K562 (cell line): ENCODE results near the gene RBM17. TPM values are rescaled to one million over a fixed set of nuclear protein-coding genes. Genes with fewer than 3 reads are reported as not detected.

Experiments
- CEBPG ChIP-seq, 3 experiments: fragments of 200-800 bp in 1 of 3; sonication (Bioruptor generic) in 1 of 3; sonication (generic) in 1 of 3; formaldehyde crosslinking in 1 of 3; IDR thresholded peaks in 2 of 3; conservative IDR thresholded peaks in 1 of 3; 2 replicates each; pipeline versions ENCODE4 v1.6.1 to v1.8.0; 2016 to 2022; ENCODE audit warnings: missing compliant biosample characterization in 2 of 3, missing genetic modification characterization in 2 of 3, mild to moderate bottlenecking in 1 of 3, missing genetic modification reagents in 1 of 3
- FOS ChIP-seq: IDR thresholded peaks from 3 replicates; pipeline ENCODE4 v1.6.1; 2011; ENCODE audit not compliant: insufficient read length; ENCODE audit errors: extremely low read depth
- FOXJ3 ChIP-seq: sonication (generic); formaldehyde crosslinking; IDR thresholded peaks from 2 replicates; pipeline ENCODE4 v1.4.0; 2020; ENCODE audit warnings: mild to moderate bottlenecking, missing genetic modification reagents
- HDAC8 ChIP-seq: fragments of 450-650 bp; IDR thresholded peaks from 2 replicates; pipeline ENCODE4 v1.6.1; 2016; ENCODE audit warnings: mild to moderate bottlenecking, missing genetic modification characterization, moderate library complexity, missing compliant biosample characterization
- MAFG ChIP-seq: fragments of 450-650 bp; conservative IDR thresholded peaks from 2 replicates; pipeline ENCODE4 v1.6.1; 2016; ENCODE audit warnings: missing genetic modification characterization, missing compliant biosample characterization
- MXI1 ChIP-seq: IDR thresholded peaks from 2 replicates; pipeline ENCODE4 v1.6.1; 2011; ENCODE audit warnings: low read depth, mild to moderate bottlenecking, improper control_type of control experiment, low read length
- NR3C1 ChIP-seq: sonication (generic); formaldehyde crosslinking; IDR thresholded peaks from 2 replicates; pipeline ENCODE4 v1.8.1; 2022; ENCODE audit warnings: missing genetic modification reagents
- NUFIP1 ChIP-seq: fragments of 450-650 bp; IDR thresholded peaks from 2 replicates; pipeline ENCODE4 v1.6.1; 2018; ENCODE audit not compliant: partially characterized antibody
- POLR2AphosphoS5 ChIP-seq: IDR thresholded peaks from 2 replicates; pipeline ENCODE4 v1.6.1; 2011; ENCODE audit warnings: mild to moderate bottlenecking, low read depth, low read length, moderate library complexity; ENCODE audit not compliant: control insufficient read depth, insufficient read depth
- SMAD2 ChIP-seq: fragments of 150-350 bp; IDR thresholded peaks from 2 replicates; pipeline ENCODE4 v1.6.1; 2014; ENCODE audit warnings: low read depth, mild to moderate bottlenecking, low read length
- TAF7 ChIP-seq: fragments of 450-650 bp; IDR thresholded peaks from 2 replicates; pipeline ENCODE4 v1.6.1; 2016; ENCODE audit warnings: missing genetic modification characterization, missing compliant biosample characterization
- TFAM ChIP-seq: fragments of 250-450 bp; sonication (Bioruptor Pico); conservative IDR thresholded peaks from 2 replicates; pipeline ENCODE4 v1.5.0; 2021; ENCODE audit warnings: mild to moderate bottlenecking, moderate library complexity
- ZBTB11 ChIP-seq, 3 experiments: fragments of 200-800 bp in 1 of 3; fragments of 250-450 bp in 1 of 3; fragments of 450-650 bp in 1 of 3; sonication (Bioruptor Pico) in 1 of 3; sonication (Bioruptor generic) in 1 of 3; formaldehyde crosslinking in 1 of 3; IDR thresholded peaks; 2 replicates each; pipeline versions ENCODE4 v1.6.1 to v1.8.0; 2016 to 2022; ENCODE audit warnings: mild to moderate bottlenecking in 2 of 3, missing genetic modification characterization in 2 of 3, missing compliant biosample characterization in 1 of 3, moderate library complexity in 1 of 3
- ZC3H4 ChIP-seq: sonication (generic); formaldehyde crosslinking; IDR thresholded peaks from 2 replicates; pipeline ENCODE4 v1.9.0; 2021; ENCODE audit warnings: missing genetic modification reagents, borderline replicate concordance
- ZNF347 ChIP-seq: fragments of 450-650 bp; formaldehyde crosslinking; IDR thresholded peaks from 2 replicates; pipeline ENCODE4 v1.4.0; 2020; ENCODE audit warnings: low read depth, mild to moderate bottlenecking, moderate library complexity
- ZNF384 ChIP-seq: IDR thresholded peaks from 2 replicates; pipeline ENCODE4 v1.6.1; 2012; ENCODE audit warnings: low read depth, low read length, improper control_type of control experiment
- ZNF518B ChIP-seq: fragments of 250-450 bp; sonication (Bioruptor Pico); IDR thresholded peaks from 2 replicates; pipeline ENCODE4 v1.5.0; 2021; ENCODE audit warnings: mild to moderate bottlenecking, moderate library complexity
- ZNF589 ChIP-seq: fragments of 200-800 bp; sonication (Bioruptor generic); IDR thresholded peaks from 2 replicates; pipeline ENCODE4 v1.6.1; 2016; ENCODE audit warnings: low read depth, missing genetic modification characterization, missing compliant biosample characterization
- ZNF655 ChIP-seq: fragments of 250-450 bp; sonication (Bioruptor Pico); IDR thresholded peaks from 2 replicates; pipeline ENCODE4 v1.5.0; 2021
- polyA plus RNA-seq, 8 experiments: library from polyadenylated mRNA; depleted of rRNA in 4 of 8; stranded (reverse) in 5 of 8; unstranded in 3 of 8; fragments of >200 nt; fragmentation: Nextera tagmentation in 2 of 8; fragmentation: Illumina TruSeq in 1 of 8; extraction: Ambion mirVana in 2 of 8; extraction: Trizol in 1 of 8; gene quantifications; 2 replicates each; pipeline versions ENCODE4 v1.2.1 to v1.2.3, GENCODE V29; 2011 to 2014; ENCODE audit warnings: inconsistent platforms in 1 of 8, missing spikeins in 1 of 8
- total RNA-seq, 7 experiments: library from RNA; depleted of rRNA in 6 of 7; stranded (reverse); fragments of >200 nt in 6 of 7; fragmentation: Illumina TruSeq in 2 of 7; extraction: Trizol in 2 of 7; gene quantifications; 2 replicates each; pipeline versions ENCODE4 v1.2.1 to v1.2.3, GENCODE V29; 2011 to 2021; ENCODE audit warnings: low replicate concordance in 1 of 7

The RBM17 gene
- total and polyA plus RNA-seq, 9 of the 15 experiments (the other 6 are each of a cell fraction or from before 2014, with no cell fraction given), result 23.6 to 217 (median 124) TPM

GRCh38 chr10:6086375-6087233, 2.2 kb upstream of the RBM17 start (continued):
- TF ChIP-seq ZBTB11 (CRISPR knock-in tag; IDR thresholded peaks at IDR 0.05), result no peak
- no peak for TF ChIP-seq NUFIP1
- TF ChIP-seq SMAD2, result no peak
- no peak for TF ChIP-seq ZC3H4 (CRISPR knock-in tag)
- peak; percentile 92 for TF ChIP-seq CEBPG (CRISPR knock-in tag; IDR thresholded peaks at IDR 0.05)
- TF ChIP-seq CEBPG (tag; conservative IDR thresholded peaks at IDR 0.05 in 1 of 2, IDR thresholded peaks at IDR 0.05 in 1 of 2), result no peak
- TF ChIP-seq POLR2AphosphoS5, result no peak
- no peak for TF ChIP-seq NR3C1
- TF ChIP-seq MAFG (tag), result no peak
- TF ChIP-seq TAF7, result no peak
- TF ChIP-seq ZNF589 (CRISPR knock-in tag), result no peak
- TF ChIP-seq ZNF384, result no peak
- no peak for TF ChIP-seq ZNF347 (CRISPR knock-in tag)
- TF ChIP-seq FOXJ3 (CRISPR knock-in tag), result no peak
- TF ChIP-seq FOS, result no peak
- no peak for TF ChIP-seq ZNF518B
- TF ChIP-seq HDAC8 (tag), result no peak
- no peak for TF ChIP-seq ZNF655
- TF ChIP-seq TFAM (CRISPR knock-in tag), result no peak
- TF ChIP-seq MXI1, result no peak
